Calu3 (cell line): ENCODE results near the gene RBCK1. TPM values are rescaled to one million over a fixed set of nuclear protein-coding genes. Genes with fewer than 3 reads are reported as not detected.
A peak's percentile ranks its signal among the peaks of the same experiment; 100 is the strongest.
"Not testable (repeated sequence)": the region's sequence is repeated elsewhere in the genome, so short reads cannot be mapped to it uniquely, and the experiment has no call there.

Experiments used
- BruUV-seq: library from RNA; stranded (reverse); fragments of 400-500 nt; replicated peaks from 2 replicates; lab custom pipeline; 2021; lab: Mats Ljungman, UMichigan
- CTCF ChIA-PET: fragments of 300-600 bp; sonication (Branson Sonifier 250); formaldehyde crosslinking; loops from one replicate; lab custom pipeline; 2022; ENCODE audit warnings: antibody characterized with exemption; lab: Charles Lee
- DNase-seq: peaks from one replicate; pipeline ENCODE4 v3.0.0; 2022
- H3K27ac Mint-ChIP-seq: one replicate; pipeline ENCODE4 v1.8.0; 2022; ENCODE audit warnings: mixed read lengths; ENCODE audit not compliant: unreplicated experiment
- H3K27me3 Mint-ChIP-seq: one replicate; pipeline ENCODE4 v1.8.0; 2022; ENCODE audit warnings: mixed read lengths; ENCODE audit not compliant: unreplicated experiment
- H3K36me3 Mint-ChIP-seq: one replicate; pipeline ENCODE4 v1.8.0; 2022; ENCODE audit warnings: mild to moderate bottlenecking, moderate library complexity, mixed read lengths; ENCODE audit not compliant: insufficient read depth, unreplicated experiment
- H3K4me1 Mint-ChIP-seq: one replicate; pipeline ENCODE4 v1.8.0; 2022; ENCODE audit warnings: mild to moderate bottlenecking, low read depth, mixed read lengths; ENCODE audit not compliant: unreplicated experiment
- H3K4me3 Mint-ChIP-seq: one replicate; pipeline ENCODE4 v1.8.0; 2022; ENCODE audit warnings: mild to moderate bottlenecking, low read depth, moderate library complexity, mixed read lengths; ENCODE audit not compliant: unreplicated experiment
- H3K9me3 Mint-ChIP-seq: one replicate; pipeline ENCODE4 v1.8.0; 2022; ENCODE audit warnings: low read depth, mixed read lengths; ENCODE audit not compliant: unreplicated experiment
- intact Hi-C: fragments of 100-400 bp; cut with micrococcal nuclease; formaldehyde crosslinking; loops from one replicate; pipeline ENCODE4 v1.10.0; 2022; ENCODE audit not compliant: unreplicated experiment
- total RNA-seq: library from RNA; stranded (reverse); gene quantifications from 2 replicates; pipeline ENCODE4 v1.2.3, GENCODE V29; 2022
- TF ChIP-seq, protein P1 (sequence below): fragments of 200-600 bp; IDR thresholded peaks from one replicate; pipeline ENCODE4 v1.8.0; 2022; ENCODE audit warnings: antibody characterized with exemption; ENCODE audit not compliant: unreplicated experiment

The RBCK1 gene
- total RNA-seq, 1 experiment from 2014 or later: 142 TPM

- H3K4me1 Mint-ChIP-seq: no peaks in the 10 kb centered on the region
- intact Hi-C loops: no loop called here
- DNase-seq: no peak
- H3K27me3 Mint-ChIP-seq: peaks cover 9% of the 10 kb centered on the region
- no peak overlapping the region for H3K4me3 Mint-ChIP-seq
- H3K27ac Mint-ChIP-seq: peak overlapping the region; percentile 54
- peaks cover 13% of the 10 kb centered on the region for H3K36me3 Mint-ChIP-seq
- no TSS peak for BruUV-seq
- TF ChIP-seq, protein P1, sequence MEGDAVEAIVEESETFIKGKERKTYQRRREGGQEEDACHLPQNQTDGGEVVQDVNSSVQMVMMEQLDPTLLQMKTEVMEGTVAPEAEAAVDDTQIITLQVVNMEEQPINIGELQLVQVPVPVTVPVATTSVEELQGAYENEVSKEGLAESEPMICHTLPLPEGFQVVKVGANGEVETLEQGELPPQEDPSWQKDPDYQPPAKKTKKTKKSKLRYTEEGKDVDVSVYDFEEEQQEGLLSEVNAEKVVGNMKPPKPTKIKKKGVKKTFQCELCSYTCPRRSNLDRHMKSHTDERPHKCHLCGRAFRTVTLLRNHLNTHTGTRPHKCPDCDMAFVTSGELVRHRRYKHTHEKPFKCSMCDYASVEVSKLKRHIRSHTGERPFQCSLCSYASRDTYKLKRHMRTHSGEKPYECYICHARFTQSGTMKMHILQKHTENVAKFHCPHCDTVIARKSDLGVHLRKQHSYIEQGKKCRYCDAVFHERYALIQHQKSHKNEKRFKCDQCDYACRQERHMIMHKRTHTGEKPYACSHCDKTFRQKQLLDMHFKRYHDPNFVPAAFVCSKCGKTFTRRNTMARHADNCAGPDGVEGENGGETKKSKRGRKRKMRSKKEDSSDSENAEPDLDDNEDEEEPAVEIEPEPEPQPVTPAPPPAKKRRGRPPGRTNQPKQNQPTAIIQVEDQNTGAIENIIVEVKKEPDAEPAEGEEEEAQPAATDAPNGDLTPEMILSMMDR: no peak
- peaks cover 4% of the 10 kb centered on the region for H3K9me3 Mint-ChIP-seq
- CTCF ChIA-PET: no interaction called here
These were observed 64.2 kb downstream of the RBCK1 start for GRCh38 chr20:472137-472846.

DNA sequence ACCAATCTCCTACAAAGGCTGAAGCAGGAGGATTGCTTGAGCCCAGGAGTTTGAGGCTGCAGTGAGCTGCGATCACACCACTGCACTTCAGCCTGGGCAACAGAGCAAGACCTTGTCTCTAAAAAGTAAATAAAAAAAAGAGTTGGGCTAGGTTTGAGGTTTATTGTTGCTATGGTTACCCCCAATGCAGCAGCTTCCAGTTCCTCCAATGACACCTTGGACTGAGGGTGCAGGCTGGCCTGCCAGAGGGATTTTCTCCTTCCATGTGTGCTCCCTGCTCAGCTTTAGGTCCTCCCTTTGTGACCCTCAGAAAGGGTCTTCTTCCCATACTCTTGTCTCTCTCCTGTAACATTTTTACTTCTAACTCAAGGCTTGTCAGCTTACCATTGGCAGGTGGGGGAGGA lies 64.8 kb downstream of the RBCK1 start:
- Mint-ChIP-seq H3K9me3 (peaks cover 4% of the 10 kb centered on the region), H3K27me3 (peaks cover 3% of the 10 kb centered on the region), H3K36me3 (peaks cover 14% of the 10 kb centered on the region), H3K27ac (peak overlapping the region; percentile 54), H3K4me1 (no peaks in the 10 kb centered on the region), H3K4me3 (no peak overlapping the region)
- TF ChIP-seq, protein P1: no peak
- BruUV-seq: no TSS peak
- intact Hi-C loops: no loop called here
- CTCF ChIA-PET: no interaction called here
- no peak for DNase-seq

GRCh38 chr20:474581-474980 lies 66.5 kb downstream of the RBCK1 start:
- H3K4me3 Mint-ChIP-seq: no peak overlapping the region
- H3K27me3 Mint-ChIP-seq: no peaks in the 10 kb centered on the region
- H3K36me3 Mint-ChIP-seq: peaks cover 27% of the 10 kb centered on the region
- TF ChIP-seq, protein P1: no peak
- no TSS peak for BruUV-seq
- H3K4me1 Mint-ChIP-seq: peaks cover 8% of the 10 kb centered on the region
- H3K27ac Mint-ChIP-seq: no peak overlapping the region
- intact Hi-C loops: no loop called here
- CTCF ChIA-PET: no interaction called here
- no peak for DNase-seq
- H3K9me3 Mint-ChIP-seq: peaks cover 4% of the 10 kb centered on the region

- H3K9me3 Mint-ChIP-seq: no peaks in the 10 kb centered on the region
- peaks cover 8% of the 10 kb centered on the region for H3K4me1 Mint-ChIP-seq
- CTCF ChIA-PET: no interaction called here
- H3K27me3 Mint-ChIP-seq: no peaks in the 10 kb centered on the region
- no peak overlapping the region for H3K4me3 Mint-ChIP-seq
- TF ChIP-seq, protein P1: no peak
- intact Hi-C loops: no loop called here
- H3K27ac Mint-ChIP-seq: no peak overlapping the region
- no peak for DNase-seq
- peaks cover 32% of the 10 kb centered on the region for H3K36me3 Mint-ChIP-seq
- BruUV-seq: no TSS peak
These were observed 67.6 kb downstream of the RBCK1 start for GRCh38 chr20:475463-476357.

GRCh38 chr20:476561-477249 lies 68.6 kb downstream of the RBCK1 start:
- H3K27ac Mint-ChIP-seq, H3K27me3 Mint-ChIP-seq, H3K4me3 Mint-ChIP-seq, DNase-seq, H3K4me1 Mint-ChIP-seq, H3K9me3 Mint-ChIP-seq, BruUV-seq, intact Hi-C loops: not testable (repeated sequence)
- peaks cover 33% of the 10 kb centered on the region for H3K36me3 Mint-ChIP-seq
- CTCF ChIA-PET: interaction anchor here (0.6 kb wide), 1 partner anchor 11 kb away, joined by 5 read pairs; no protein-coding TSS in a partner anchor
